ENCODE results near the gene CLASRP.
"Not testable (repeated sequence)": the region's sequence is repeated elsewhere in the genome, so short reads cannot be mapped to it uniquely, and the experiment has no call there.

Gene CLASRP

GRCh38 chr19:45038931-45039893 is at the start of gene CLASRP:
CLASRP (plus strand) TSS chr19:45039045; CDS start chr19:45040213, 1,168 bp downstream.
- DNase-seq (ENCODE audit: low spot score): peak; percentile 96

DNA sequence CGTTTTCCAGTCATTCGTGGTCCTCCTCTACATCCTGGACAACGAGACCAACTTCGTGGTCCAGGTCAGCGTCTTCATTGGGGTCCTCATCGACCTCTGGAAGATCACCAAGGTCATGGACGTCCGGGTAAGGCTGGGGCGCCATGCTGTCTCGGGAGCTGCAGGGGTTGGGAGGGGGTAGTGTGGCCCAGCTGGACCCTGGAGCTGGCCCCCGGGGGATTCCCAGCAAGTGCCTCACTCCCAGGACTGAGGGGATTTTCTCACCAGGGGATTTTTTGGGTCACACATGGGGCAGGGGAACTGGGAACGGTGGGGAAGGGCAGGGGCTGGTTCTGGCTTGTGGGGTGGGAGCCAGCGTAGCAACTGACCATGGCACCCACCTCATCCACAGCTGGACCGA is 48.4 kb upstream of the CLASRP start:
- DNase-seq (ENCODE audit: low spot score): no peak

DNA sequence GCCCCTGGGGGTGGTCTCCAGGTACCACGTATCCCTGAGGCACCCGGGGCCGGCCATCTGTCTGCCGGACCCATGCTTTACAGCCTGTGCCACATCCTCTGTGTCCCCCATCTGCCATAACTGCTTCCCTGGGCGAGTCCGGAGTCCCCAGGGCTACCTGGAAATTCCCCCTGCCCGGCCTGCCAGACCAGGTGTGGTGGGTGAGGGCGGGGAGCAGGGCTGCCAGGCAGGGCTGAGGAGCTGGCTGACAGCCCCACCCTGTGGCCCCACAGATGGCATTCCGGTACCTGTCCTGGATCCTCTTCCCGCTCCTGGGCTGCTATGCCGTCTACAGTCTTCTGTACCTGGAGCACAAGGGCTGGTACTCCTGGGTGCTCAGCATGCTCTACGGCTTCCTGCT is 47.9 kb upstream of the CLASRP start:
- DNase-seq (ENCODE audit: low spot score): no peak

GRCh38 chr19:44992336-44993163 is 46.3 kb upstream of the CLASRP start:
- DNase-seq (ENCODE audit: low spot score): no peak

GRCh38 chr19:44993526-44993925 is 45.3 kb upstream of the CLASRP start:
- DNase-seq (ENCODE audit: low spot score): no peak

DNA sequence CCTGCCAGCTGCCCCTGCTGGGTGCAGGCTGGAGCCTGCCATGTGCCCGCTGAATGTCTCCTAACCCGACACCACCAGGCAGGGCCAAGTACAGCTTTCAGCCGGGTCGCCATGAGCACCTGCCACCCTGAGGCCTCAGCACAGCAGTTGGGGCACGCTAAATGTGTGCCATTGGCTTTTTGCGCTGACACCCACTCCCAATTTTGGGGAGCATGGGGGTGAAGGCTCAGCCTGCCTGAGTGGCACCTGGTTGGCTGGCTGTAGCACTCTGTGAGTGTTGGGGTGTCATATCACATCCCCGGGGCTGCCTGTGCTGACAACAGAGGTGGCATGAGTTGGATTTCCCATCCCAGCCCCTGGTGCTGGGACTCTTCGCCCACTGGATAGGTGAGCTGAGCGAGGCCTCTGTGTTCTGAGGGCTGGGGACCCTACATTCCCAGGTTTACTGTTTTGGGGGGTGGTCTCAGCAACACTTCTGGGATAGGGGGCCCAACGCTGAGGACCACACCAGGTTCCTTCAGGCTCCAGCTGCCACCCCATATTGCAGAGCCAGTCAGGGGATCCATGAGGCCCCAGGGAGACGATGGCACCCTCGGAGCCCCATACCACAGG is 44.8 kb upstream of the CLASRP start:
- DNase-seq (ENCODE audit: low spot score): no peak

GRCh38 chr19:44998025-44998424 is 40.8 kb upstream of the CLASRP start:
- no peak for DNase-seq (ENCODE audit: low spot score)

GRCh38 chr19:44999131-44999925 is 39.5 kb upstream of the CLASRP start:
- DNase-seq (ENCODE audit: low spot score): not testable (repeated sequence)

- DNase-seq (ENCODE audit: low spot score): not testable (repeated sequence)
Observed at GRCh38 chr19:45000665-45001064, 38.2 kb upstream of the CLASRP start.

DNA sequence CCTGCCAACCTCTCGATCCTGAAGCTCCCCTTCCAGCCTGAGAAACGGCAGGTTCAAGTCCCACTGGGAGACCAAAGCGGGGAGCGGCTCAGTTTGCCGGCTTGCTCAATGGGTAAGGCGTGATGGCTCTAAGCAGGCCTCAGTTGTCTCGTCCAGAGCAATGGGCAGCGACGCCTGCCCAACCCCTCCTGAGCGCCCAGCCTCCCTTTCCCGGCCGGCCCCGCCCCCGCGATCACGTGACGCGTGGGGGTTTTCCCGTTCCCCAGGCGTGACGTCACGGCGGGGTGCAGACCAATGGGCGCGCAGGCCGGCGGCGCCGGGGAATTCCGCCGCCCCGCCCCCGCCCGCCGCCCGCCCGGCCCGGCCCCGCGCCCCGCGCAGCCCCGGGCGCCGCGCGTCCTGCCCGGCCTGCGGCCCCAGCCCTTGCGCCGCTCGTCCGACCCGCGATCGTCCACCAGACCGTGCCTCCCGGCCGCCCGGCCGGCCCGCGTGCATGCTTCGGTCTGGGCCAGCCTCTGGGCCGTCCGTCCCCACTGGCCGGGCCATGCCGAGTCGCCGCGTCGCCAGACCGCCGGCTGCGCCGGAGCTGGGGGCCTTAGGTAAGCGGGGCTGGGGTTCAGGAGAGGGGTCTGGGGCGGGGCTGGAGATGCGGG is 37.6 kb upstream of the CLASRP start, which contains the start of gene RELB:
Gene RELB (plus strand): TSS at position 378 of the 653 bp plus-strand sequence. CDS start 116 bp downstream, at position 494.
- peak; percentile 99 for DNase-seq (ENCODE audit: low spot score)

DNA sequence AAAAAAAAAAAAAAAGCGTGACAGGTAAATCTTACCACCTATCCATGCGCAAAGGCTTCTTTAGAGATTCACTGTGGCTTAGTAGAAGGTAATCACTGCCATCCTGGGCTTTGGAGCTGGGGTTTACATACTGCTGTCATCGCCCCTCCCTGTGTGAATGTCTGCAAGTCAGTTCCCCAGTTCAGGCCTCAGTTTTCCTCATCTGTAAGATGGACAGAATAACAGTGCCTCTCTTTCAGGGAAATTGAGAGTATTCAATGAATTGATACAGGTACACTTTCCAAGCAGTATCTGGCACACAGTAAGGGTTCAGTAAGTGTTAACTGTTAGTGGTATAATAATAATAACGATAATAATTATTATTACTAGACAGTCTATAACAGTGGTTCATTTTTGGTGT is 35.4 kb upstream of the CLASRP start:
- no peak for DNase-seq (ENCODE audit: low spot score)

- DNase-seq (ENCODE audit: low spot score): no peak
Observed at GRCh38 chr19:45005787-45006186, 33.1 kb upstream of the CLASRP start.

DNA sequence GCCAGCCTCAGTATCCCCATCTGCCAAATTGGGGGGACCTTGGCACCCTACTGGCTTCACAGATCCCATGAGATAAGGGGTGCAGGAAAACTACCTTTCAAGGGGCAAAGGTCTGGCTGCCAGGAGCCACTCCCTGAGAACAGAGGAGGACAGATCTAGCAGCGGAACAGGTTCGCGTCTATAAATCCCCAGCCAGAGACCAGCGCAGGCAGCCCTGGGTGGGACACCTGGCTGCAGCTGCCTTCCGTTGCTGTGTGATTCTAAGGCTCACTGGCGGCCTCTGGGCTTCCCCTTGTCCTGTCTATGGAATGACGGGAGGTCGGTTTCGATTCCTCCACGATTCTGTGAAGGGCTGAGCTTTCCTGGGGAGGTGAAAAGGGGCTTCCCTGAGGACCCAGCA is 30.3 kb upstream of the CLASRP start:
- DNase-seq (ENCODE audit: low spot score): no peak

DNA sequence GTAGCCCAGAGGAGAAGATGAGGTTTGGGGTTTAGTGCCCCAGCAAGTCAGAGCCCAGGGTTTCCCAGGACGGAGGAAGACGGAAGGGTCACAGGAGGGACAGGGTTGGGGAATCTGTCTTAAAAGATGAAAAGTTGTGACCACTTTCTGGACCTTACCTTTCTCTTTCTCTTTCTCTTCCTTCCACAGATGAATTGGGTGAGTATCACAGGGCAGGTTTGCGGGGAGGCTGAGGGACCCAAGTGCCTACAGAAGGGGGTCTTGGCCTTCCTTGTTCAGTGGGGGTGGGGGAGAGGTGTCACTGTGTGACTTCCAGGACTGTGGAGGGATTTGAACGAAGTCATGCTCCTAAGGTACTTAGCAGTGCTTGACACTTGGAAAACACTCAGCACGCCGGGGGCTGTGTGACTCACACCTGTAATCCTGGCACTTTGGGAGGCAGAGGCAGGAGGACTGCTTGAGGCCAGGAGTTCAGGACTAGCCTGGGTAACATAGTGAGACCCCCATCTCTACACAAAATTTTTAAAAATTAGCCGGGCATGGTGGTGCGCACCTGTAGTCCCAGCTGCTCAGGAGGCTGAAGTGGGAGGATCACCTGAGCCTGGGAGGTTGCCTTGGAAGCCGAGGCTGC is 29.1 kb upstream of the CLASRP start:
- DNase-seq (ENCODE audit: low spot score): no peak

DNA sequence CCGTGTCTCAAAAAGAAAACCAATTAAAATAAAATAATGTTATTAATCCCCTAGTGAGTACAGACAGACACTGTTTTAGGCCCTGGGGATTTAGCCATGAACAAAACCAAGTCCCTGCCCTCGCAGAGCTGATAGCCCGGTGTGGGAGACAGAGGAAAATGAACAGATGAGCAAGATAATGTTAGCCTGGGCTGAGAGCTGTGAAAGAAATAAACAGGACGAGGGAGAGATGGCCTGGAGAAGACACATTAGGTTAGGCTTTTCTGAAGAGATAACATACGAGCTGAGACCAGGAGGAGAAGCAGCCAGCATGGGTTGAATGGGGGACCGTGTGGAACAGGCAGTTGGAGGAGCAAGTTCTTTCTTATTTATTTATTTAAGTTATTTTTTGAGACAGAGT is 28.5 kb upstream of the CLASRP start:
- no peak for DNase-seq (ENCODE audit: low spot score)

DNA sequence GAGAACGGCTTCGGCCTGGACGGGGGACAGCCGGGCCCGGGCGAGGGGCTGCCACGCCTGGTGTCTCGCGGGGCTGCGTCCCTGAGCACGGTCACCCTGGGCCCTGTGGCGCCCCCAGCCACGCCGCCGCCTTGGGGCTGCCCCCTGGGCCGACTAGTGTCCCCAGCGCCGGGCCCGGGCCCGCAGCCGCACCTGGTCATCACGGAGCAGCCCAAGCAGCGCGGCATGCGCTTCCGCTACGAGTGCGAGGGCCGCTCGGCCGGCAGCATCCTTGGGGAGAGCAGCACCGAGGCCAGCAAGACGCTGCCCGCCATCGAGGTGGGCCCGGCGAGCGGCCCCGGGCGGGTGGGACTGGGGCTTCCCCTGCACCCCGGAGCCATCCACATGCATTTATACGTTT is 26.9 kb upstream of the CLASRP start:
- no peak for DNase-seq (ENCODE audit: low spot score)

DNA sequence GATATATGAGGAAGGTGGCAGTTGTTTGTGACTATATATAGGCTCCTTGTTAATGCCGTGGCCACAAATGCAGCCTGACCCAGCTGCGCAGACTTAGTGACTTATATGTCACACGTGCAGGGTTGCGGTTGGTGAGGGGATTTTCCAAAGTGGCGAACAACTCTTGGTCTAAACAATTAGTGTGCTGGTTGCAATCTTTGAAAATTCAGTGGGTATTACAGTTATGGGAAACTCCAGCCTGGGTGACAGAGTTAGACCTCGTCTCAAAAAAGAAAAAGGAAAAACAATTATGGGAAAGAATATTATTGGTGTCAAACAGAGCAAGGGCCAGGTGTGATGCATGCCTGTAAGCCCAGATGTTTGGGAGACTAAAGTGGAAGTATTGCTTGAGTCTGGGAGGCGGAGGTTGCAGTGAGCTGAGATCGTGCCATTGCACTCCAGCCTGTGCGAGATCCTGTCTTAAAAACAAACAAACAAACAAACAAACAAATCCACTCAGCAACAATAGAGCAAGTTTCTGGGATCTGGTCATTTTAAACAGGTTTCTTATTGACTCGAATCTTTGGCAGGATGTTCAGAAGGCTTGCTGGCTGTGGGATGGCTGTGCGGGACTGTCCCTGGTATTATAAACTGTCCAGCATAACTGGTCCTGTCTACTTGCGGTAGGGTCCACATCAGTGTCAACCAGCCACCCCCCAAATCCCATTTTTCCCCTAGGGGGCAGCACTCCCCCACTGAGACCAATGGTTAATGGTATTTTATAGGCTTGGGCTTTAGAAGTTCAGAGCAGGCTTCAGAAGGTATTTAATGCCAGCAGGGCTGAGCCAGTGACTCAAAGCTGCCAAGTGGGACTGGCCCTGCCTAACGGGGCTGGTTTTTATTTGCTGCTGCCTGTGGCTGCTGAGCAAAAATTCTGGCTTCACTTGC is 22.2 kb upstream of the CLASRP start:
- peak; percentile 95 for DNase-seq (ENCODE audit: low spot score)

DNA sequence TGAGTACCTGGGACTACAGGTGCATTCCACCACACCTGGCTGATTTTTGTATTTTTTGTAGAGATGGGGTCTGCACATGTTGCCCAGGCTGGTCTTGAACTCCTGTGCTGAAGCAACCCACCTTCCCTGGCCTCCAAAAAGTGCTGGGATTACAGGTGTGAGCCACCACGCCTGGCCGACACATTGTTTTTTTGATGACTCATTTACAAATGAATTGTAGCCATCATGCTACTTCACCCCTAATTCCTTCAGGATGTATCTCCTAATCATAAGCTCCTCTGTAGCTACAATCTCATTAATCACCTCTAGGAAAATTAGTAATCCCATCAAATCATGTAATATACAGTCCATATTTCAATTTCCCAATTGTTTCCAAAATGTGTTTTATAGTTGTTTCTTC is 19.7 kb upstream of the CLASRP start:
- DNase-seq (ENCODE audit: low spot score): no peak

DNA sequence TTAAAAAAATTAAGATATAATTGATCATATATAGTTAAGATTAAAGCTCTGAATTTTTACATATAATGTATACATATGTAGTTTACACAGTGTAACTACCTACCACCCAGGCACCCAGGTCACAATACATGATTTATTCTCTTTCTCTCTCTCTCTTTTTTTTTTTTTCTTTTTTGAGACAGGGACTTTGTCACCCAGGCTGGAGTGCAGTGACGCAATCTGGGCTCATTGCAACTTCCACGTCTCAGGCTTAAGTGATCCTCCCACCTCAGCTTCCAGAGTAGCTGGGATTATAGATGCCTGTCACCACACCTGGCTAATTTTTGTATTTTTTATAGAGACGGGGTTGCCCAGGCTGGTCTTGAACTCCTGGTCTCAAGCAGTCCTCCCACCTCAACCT is 18.8 kb upstream of the CLASRP start:
- DNase-seq (ENCODE audit: low spot score): no peak

Measured in AG08395 (cell line).